Effector memory CD8-positive, alpha-beta T cell (primary cell): Measurements from ENCODE around the gene TTC9B.

Experiments used
- ATAC-seq: fragments of 150-1000 bp; cut with Tn5 transposase; replicated peaks from 2 replicates; pipeline ENCODE4 v1.10.0; 2021; ENCODE audit warnings: mild to moderate bottlenecking, moderate library complexity
- DNase-seq, 3 experiments: peaks; one replicate each; pipeline ENCODE4 v3.0.0; 2021
- H3K27ac Mint-ChIP-seq, 2 donors: one replicate each; pipeline ENCODE4 v1.8.0; 2022; ENCODE audit warnings: mild to moderate bottlenecking in 2 of 2, mixed read lengths in 2 of 2, moderate library complexity in 2 of 2
- H3K27me3 Mint-ChIP-seq, 2 donors: one replicate each; pipeline ENCODE4 v1.8.0; 2022; ENCODE audit warnings: mixed read lengths in 2 of 2
- H3K36me3 Mint-ChIP-seq: one replicate; pipeline ENCODE4 v1.8.0; 2022; ENCODE audit warnings: mild to moderate bottlenecking, moderate library complexity, mixed read lengths; ENCODE audit not compliant: insufficient read depth
- H3K4me1 Mint-ChIP-seq, 2 donors: one replicate each; pipeline ENCODE4 v1.8.0; 2022; ENCODE audit warnings: low read depth in 2 of 2, mixed read lengths in 2 of 2
- H3K4me3 Mint-ChIP-seq, 2 donors: one replicate each; pipeline ENCODE4 v1.8.0; 2022; ENCODE audit warnings: mild to moderate bottlenecking in 2 of 2, mixed read lengths in 2 of 2, moderate library complexity in 2 of 2
- H3K9me3 Mint-ChIP-seq, 2 donors: one replicate each; pipeline ENCODE4 v1.8.0; 2022; ENCODE audit warnings: mixed read lengths in 2 of 2
- total RNA-seq, 9 experiments: gene quantifications; one replicate each; lab custom pipeline; 2026; lab: John Stamatoyannopoulos, UW

TTC9B gene
- total RNA-seq: 0 to 0.06 (median 0) reads per million in 9 experiments

DNA sequence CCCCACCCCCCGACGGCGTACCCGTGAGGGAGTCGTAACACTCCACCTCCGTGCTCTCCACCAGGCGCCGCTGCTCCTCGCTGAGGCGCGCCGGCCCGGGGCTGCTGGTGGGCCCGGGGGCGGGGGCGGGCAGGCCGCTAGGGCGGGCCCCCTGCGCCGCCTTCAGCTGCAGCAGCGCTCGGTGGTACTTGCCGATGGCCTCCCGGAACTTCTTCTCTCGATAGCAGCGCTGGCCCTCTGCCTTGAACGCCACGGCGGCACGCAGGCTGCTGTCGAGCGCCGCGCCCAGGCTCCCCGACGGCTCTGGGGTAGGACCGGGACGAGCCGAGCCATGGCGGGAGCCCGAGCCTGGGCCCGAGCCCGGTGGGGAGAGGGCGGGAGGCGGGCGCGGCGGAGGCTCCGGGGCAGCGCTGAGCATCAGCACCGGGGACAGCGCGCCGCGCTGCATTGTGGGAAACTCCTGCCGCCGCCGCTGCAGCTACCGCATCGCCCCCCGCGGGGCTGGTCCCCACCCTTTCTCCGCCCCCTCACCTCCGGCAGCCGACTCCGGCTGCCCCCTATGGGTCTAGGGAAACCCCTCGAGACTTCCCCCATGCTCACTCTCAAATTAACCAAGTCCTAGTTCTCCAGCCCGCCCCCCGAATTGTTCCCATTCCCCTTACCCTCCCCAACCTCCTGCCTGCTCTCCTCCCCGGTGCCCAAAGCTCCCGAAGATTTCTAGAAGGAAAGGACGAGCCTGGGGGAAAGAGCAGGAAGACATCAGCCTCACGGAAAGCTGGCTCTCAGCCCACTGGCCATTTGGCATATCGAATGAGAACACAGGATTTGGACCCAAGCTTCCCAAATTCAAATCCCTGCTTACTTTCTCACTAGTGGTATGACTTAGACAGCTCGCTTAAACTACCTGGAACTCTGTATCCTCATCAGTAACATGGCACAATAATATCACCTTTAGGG, at the start of gene TTC9B:
TSS of gene TTC9B (minus strand) at position 451 of the 957 bp plus-strand sequence. CDS start at position 448, 3 bp downstream.
- no peak within 1 kb of the TSS for H3K27ac Mint-ChIP-seq
- H3K4me1 Mint-ChIP-seq: peaks cover 5 to 6% of the 10 kb centered on the region in 2 donors
- peak; percentile 47 to 59 (median 54) for DNase-seq
- peak; percentile 67 for ATAC-seq
- H3K27me3 Mint-ChIP-seq: peaks cover 40 to 54% of the 10 kb centered on the region in 2 donors
- no peak within 1 kb of the TSS for H3K4me3 Mint-ChIP-seq
- peaks cover 12% of the 10 kb centered on the region for H3K36me3 Mint-ChIP-seq
- H3K9me3 Mint-ChIP-seq: peaks cover 2 to 7% of the 10 kb centered on the region in 2 donors

DNA sequence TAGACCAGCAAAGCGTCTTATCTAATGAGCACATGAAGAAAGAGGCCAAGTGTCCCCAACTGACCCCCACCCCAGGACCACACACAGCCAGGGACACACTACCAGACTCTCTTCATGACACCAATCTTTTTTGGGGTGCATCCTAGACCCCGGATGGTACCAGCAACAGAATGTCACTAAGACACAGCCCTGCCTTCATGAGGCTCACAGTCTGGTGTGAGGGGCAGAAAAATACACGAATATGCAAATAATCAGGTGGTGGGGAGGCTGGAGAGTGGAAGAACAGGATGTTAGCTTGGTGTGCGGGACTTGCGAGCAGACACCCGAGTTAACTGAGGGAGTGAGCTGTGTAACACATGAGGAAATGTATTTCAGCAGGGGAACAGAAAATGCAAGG, 49.4 kb upstream of the TTC9B start:
- peaks cover 35 to 42% of the 10 kb centered on the region in 2 donors for H3K4me1 Mint-ChIP-seq
- DNase-seq (no peak), ATAC-seq (no peak)
- H3K36me3 Mint-ChIP-seq: peaks cover 33% of the 10 kb centered on the region
- H3K4me3 Mint-ChIP-seq: no peak overlapping the region
- H3K9me3 Mint-ChIP-seq: no peaks in the 10 kb centered on the region
- peak overlapping the region; percentile 26 to 64 for H3K27ac Mint-ChIP-seq
- no peaks in the 10 kb centered on the region for H3K27me3 Mint-ChIP-seq

DNA sequence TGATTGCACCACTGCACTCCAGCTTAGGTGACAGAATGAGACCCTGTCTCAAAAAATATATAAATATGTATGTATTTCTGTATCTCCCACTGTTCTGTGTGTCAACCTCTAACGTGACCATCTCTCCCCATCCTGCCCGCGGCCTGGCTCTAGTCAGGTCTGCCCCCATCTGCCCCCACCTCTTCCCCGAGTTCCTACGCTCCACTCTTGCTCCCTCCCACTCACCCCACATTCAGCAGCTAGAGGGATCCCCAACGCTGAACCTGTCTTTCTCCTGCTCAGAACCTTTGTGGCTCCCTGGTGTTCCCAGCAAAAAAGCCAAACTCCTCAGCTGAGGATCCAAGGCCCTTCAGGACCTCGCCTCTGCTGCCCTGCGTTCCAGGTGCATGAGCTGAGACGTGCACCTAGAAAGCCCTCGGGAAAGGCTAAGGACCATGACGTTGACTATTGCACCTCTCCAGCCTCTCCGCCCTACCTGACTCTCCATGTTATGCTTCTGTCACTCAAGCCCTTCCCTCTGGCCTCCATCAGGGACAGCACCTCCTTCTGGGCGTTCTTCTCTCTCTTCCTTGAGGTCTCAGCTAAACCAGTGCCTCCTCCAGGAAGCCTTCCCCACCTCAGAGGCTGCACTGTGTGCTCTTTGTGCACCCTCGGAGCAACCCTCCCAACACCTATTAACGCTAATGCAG, 48.9 kb upstream of the TTC9B start:
- Mint-ChIP-seq H3K27me3 (no peaks in the 10 kb centered on the region), H3K4me3 (no peak overlapping the region), H3K27ac (peak overlapping the region; percentile 26 to 64), H3K9me3 (no peaks in the 10 kb centered on the region), H3K4me1 (peaks cover 30 to 47% of the 10 kb centered on the region in 2 donors), H3K36me3 (peaks cover 35% of the 10 kb centered on the region)
- ATAC-seq (no peak), DNase-seq (no peak)

GRCh38 chr19:40266119-40266518, 47.9 kb upstream of the TTC9B start:
- Mint-ChIP-seq H3K4me3 (no peak overlapping the region), H3K36me3 (peaks cover 41% of the 10 kb centered on the region), H3K27me3 (no peaks in the 10 kb centered on the region), H3K27ac (peak overlapping the region; percentile 64 to 78), H3K4me1 (peaks cover 26 to 54% of the 10 kb centered on the region in 2 donors), H3K9me3 (no peaks in the 10 kb centered on the region)
- ATAC-seq (no peak), DNase-seq (no peak)

GRCh38 chr19:40265763-40266099, 47.5 kb upstream of the TTC9B start:
- Mint-ChIP-seq H3K36me3 (peaks cover 42% of the 10 kb centered on the region), H3K27me3 (no peaks in the 10 kb centered on the region), H3K4me1 (peaks cover 28 to 55% of the 10 kb centered on the region in 2 donors), H3K9me3 (no peaks in the 10 kb centered on the region), H3K4me3 (no peak overlapping the region), H3K27ac (peak overlapping the region; percentile 64 to 78)
- DNase-seq (no peak), ATAC-seq (no peak)

GRCh38 chr19:40265055-40265762, 47.0 kb upstream of the TTC9B start:
- peak overlapping the region; percentile 68 to 78 for H3K27ac Mint-ChIP-seq
- DNase-seq: no peak
- peaks cover 45% of the 10 kb centered on the region for H3K36me3 Mint-ChIP-seq
- no peaks in the 10 kb centered on the region for H3K9me3 Mint-ChIP-seq
- ATAC-seq: no peak
- H3K4me3 Mint-ChIP-seq: no peak overlapping the region
- peaks cover 26 to 51% of the 10 kb centered on the region in 2 donors for H3K4me1 Mint-ChIP-seq
- H3K27me3 Mint-ChIP-seq: no peaks in the 10 kb centered on the region

GRCh38 chr19:40264314-40265054, 46.3 kb upstream of the TTC9B start:
- Mint-ChIP-seq H3K4me3 (peak overlapping the region in 1 of 2 donors; percentile 41), H3K27ac (peak overlapping the region; percentile 68 to 78), H3K9me3 (no peaks in the 10 kb centered on the region), H3K4me1 (peaks cover 24 to 47% of the 10 kb centered on the region in 2 donors), H3K36me3 (peaks cover 48% of the 10 kb centered on the region), H3K27me3 (no peaks in the 10 kb centered on the region)
- no peak for ATAC-seq
- no peak for DNase-seq

DNA sequence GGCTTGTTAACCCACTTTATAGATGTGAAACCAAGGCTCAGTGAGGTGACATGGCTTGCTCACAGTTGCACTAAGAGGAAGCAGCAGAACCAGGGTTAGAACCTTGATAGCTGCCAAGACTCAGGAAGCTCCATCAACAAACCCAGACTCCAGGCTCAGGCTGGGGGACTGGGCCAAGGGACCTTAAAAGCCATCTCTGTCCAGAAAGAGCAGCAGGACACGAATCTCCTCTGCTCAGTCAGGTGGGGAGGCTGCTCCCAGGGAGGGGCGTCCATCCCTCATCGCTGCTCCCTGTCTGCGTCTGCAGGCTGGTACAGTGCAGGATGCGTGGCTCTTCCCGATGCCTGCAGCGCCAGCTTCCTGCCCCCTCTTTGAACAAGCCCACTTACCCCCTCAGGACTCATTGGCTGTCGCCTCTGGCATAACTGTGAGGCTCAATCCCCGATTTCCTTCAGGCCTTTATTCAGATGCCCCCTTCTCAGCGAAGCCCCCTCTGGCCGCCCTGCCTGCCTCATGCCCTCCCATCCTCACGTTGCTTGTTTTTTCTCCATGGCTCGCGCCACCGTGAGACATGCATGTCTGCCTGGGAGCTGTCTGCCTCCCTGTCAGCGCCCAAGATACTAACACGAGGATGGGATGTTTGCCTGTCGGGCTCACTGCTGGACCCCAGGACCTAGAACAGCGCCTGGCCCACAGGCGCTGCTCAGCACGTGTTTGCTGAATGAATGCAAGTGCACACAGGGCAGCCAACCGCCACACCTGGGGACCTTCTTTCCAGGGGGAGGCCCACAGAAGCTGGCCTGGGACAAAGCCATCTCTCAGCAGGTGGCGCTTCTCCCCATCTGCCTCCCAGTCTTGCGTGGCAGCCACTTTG, 45.5 kb upstream of the TTC9B start:
- Mint-ChIP-seq H3K27ac (peak overlapping the region in 1 of 2 donors; percentile 8), H3K4me1 (peaks cover 23 to 49% of the 10 kb centered on the region in 2 donors), H3K9me3 (no peaks in the 10 kb centered on the region), H3K4me3 (no peak overlapping the region), H3K27me3 (no peaks in the 10 kb centered on the region), H3K36me3 (peaks cover 47% of the 10 kb centered on the region)
- DNase-seq: no peak
- ATAC-seq: no peak

GRCh38 chr19:40262422-40262821, 44.2 kb upstream of the TTC9B start:
- Mint-ChIP-seq H3K4me1 (peaks cover 17 to 48% of the 10 kb centered on the region in 2 donors), H3K36me3 (peaks cover 41% of the 10 kb centered on the region), H3K27ac (no peak overlapping the region), H3K27me3 (no peaks in the 10 kb centered on the region), H3K9me3 (no peaks in the 10 kb centered on the region), H3K4me3 (no peak overlapping the region)
- ATAC-seq: no peak
- no peak for DNase-seq

DNA sequence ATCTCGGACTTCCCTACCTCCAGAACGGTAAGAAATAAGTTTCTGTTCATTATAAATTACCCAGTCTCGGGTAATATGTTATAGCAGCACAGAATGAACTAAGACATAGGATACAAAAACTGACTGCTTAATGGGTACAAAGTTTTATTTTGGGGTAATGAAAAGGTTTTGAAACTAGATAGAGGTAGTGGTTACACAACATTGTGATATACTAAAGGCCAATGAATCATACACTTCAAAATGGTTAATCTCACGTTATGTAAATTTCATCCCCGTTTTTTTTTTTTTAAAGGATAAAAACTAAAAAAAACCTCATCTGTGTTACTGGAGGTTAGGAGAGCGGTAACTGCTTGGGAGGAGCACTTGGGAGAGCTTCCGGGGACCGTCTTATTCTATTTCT, 43.4 kb upstream of the TTC9B start:
- Mint-ChIP-seq H3K36me3 (peaks cover 37% of the 10 kb centered on the region), H3K4me3 (no peak overlapping the region), H3K4me1 (peaks cover 15 to 44% of the 10 kb centered on the region in 2 donors), H3K27ac (no peak overlapping the region), H3K9me3 (no peaks in the 10 kb centered on the region), H3K27me3 (no peaks in the 10 kb centered on the region)
- ATAC-seq (no peak), DNase-seq (no peak)

- Mint-ChIP-seq H3K27me3 (no peaks in the 10 kb centered on the region), H3K9me3 (no peaks in the 10 kb centered on the region), H3K4me3 (no peak overlapping the region), H3K36me3 (peaks cover 59% of the 10 kb centered on the region), H3K27ac (no peak overlapping the region), H3K4me1 (peaks cover 19 to 36% of the 10 kb centered on the region in 2 donors)
- no peak for DNase-seq
- no peak for ATAC-seq
These were observed 38.9 kb upstream of the TTC9B start for GRCh38 chr19:40257096-40257517.

DNA sequence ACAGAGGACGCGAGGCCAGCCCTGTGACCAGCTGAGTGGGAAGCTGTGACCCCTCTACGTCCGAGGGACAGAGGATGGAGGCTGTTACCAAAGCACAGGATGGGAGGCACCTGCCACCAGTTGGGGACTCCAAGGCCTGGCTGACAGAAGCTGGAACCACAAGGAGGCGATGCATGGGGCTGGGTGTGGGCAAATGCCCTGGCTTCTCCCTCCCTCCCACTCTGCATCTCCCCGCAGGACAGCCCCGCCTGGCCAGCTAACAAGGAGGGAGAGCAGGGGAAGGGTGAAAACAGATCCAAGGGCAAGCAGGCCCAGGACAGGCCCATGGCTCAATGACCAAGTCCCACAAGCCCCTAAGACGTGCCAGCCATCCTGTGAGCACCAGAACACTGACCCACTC, 38.3 kb upstream of the TTC9B start:
- ATAC-seq (no peak), DNase-seq (no peak)
- H3K36me3 Mint-ChIP-seq: peaks cover 55% of the 10 kb centered on the region
- H3K27ac Mint-ChIP-seq: no peak overlapping the region
- peaks cover 21 to 30% of the 10 kb centered on the region in 2 donors for H3K4me1 Mint-ChIP-seq
- H3K9me3 Mint-ChIP-seq: no peaks in the 10 kb centered on the region
- H3K27me3 Mint-ChIP-seq: no peaks in the 10 kb centered on the region
- no peak overlapping the region for H3K4me3 Mint-ChIP-seq
